Measurements from ENCODE around the gene CEMP1. TPM values are rescaled to one million over a fixed set of nuclear protein-coding genes. Genes with fewer than 3 reads are reported as not detected.

Gene CEMP1
- total RNA-seq, 1 experiment from 2014 or later: not detected

GRCh38 chr16:2499890-2500429 lies 31.2 kb downstream of the CEMP1 start:
- intact Hi-C loops (cut with micrococcal nuclease; ENCODE audit: unreplicated experiment): loop anchor here (2.0 to 10.0 kb wide), 3 partner anchors 158 to 235 kb away; partner anchors contain the start of genes ABCA3 and RNPS1
- ChIA-PET POLR2A (ENCODE audit: low non-redundant PET) (no interaction called here), CTCF (no interaction called here)
- no peaks in the 10 kb centered on the region for H3K9me3 ChIP-seq (ENCODE audit: low read depth, low read length, poor library complexity, severe bottlenecking)
- no peak overlapping the region for H3K27ac ChIP-seq (ENCODE audit: low read depth, low read length, poor library complexity, severe bottlenecking)
- no peak for TF ChIP-seq CTCF (conservative IDR thresholded peaks at IDR 0.05; ENCODE audit: low read depth, low read length)
- TF ChIP-seq EZH2 (IDR thresholded peaks at IDR 0.05; ENCODE audit: borderline replicate concordance, low read depth, low read length, poor library complexity, severe bottlenecking): no peak
- H3K36me3 ChIP-seq (ENCODE audit: insufficient read depth, low read length, poor library complexity, severe bottlenecking): peaks cover 4% of the 10 kb centered on the region
- DNase-seq (ENCODE audit: low spot score): no peak
- H3K27me3 ChIP-seq (replicated peaks; ENCODE audit: insufficient read depth, low read depth, low read length, poor library complexity): no peaks in the 10 kb centered on the region
- H3K4me3 ChIP-seq (ENCODE audit: low read depth, low read length, poor library complexity, severe bottlenecking): no peak overlapping the region
- no TSS peak for BruUV-seq (replicated peaks)
- H3K4me1 ChIP-seq (ENCODE audit: insufficient read depth, low read length, poor library complexity, severe bottlenecking): peaks cover 5% of the 10 kb centered on the region

- no peak overlapping the region for H3K27ac ChIP-seq (ENCODE audit: low read depth, low read length, poor library complexity, severe bottlenecking)
- H3K9me3 ChIP-seq (ENCODE audit: low read depth, low read length, poor library complexity, severe bottlenecking): no peaks in the 10 kb centered on the region
- intact Hi-C loops (cut with micrococcal nuclease; ENCODE audit: unreplicated experiment): no loop called here
- TF ChIP-seq EZH2 (IDR thresholded peaks at IDR 0.05; ENCODE audit: borderline replicate concordance, low read depth, low read length, poor library complexity, severe bottlenecking): no peak
- TF ChIP-seq CTCF (conservative IDR thresholded peaks at IDR 0.05; ENCODE audit: low read depth, low read length): no peak
- peaks cover 5% of the 10 kb centered on the region for H3K4me1 ChIP-seq (ENCODE audit: insufficient read depth, low read length, poor library complexity, severe bottlenecking)
- POLR2A ChIA-PET (ENCODE audit: low non-redundant PET): no interaction called here
- no peak for DNase-seq (ENCODE audit: low spot score)
- BruUV-seq (replicated peaks): no TSS peak
- CTCF ChIA-PET: no interaction called here
- H3K27me3 ChIP-seq (replicated peaks; ENCODE audit: insufficient read depth, low read depth, low read length, poor library complexity): no peaks in the 10 kb centered on the region
- no peak overlapping the region for H3K4me3 ChIP-seq (ENCODE audit: low read depth, low read length, poor library complexity, severe bottlenecking)
- H3K36me3 ChIP-seq (ENCODE audit: insufficient read depth, low read length, poor library complexity, severe bottlenecking): peaks cover 4% of the 10 kb centered on the region
Observed at GRCh38 chr16:2499454-2499853, 31.8 kb downstream of the CEMP1 start.

GRCh38 chr16:2498531-2499253 lies 32.5 kb downstream of the CEMP1 start:
- intact Hi-C loops (cut with micrococcal nuclease; ENCODE audit: unreplicated experiment): no loop called here
- no TSS peak for BruUV-seq (replicated peaks)
- CTCF ChIA-PET: interaction anchor here (0.5 kb wide), 1 partner anchor 69 kb away, joined by 5 read pairs; the partner anchor contains the start of gene CCNF

More at GRCh38 chr16:2498531-2499253, 32.5 kb downstream of the CEMP1 start:
- POLR2A ChIA-PET (ENCODE audit: low non-redundant PET): no interaction called here
- no peaks in the 10 kb centered on the region for H3K9me3 ChIP-seq (ENCODE audit: low read depth, low read length, poor library complexity, severe bottlenecking)
- H3K4me3 ChIP-seq (ENCODE audit: low read depth, low read length, poor library complexity, severe bottlenecking): no peak overlapping the region
- no peak overlapping the region for H3K27ac ChIP-seq (ENCODE audit: low read depth, low read length, poor library complexity, severe bottlenecking)
- no peaks in the 10 kb centered on the region for H3K27me3 ChIP-seq (replicated peaks; ENCODE audit: insufficient read depth, low read depth, low read length, poor library complexity)
- H3K36me3 ChIP-seq (ENCODE audit: insufficient read depth, low read length, poor library complexity, severe bottlenecking): peaks cover 4% of the 10 kb centered on the region
- peaks cover 5% of the 10 kb centered on the region for H3K4me1 ChIP-seq (ENCODE audit: insufficient read depth, low read length, poor library complexity, severe bottlenecking)
- TF ChIP-seq EZH2 (IDR thresholded peaks at IDR 0.05; ENCODE audit: borderline replicate concordance, low read depth, low read length, poor library complexity, severe bottlenecking) (no peak), CTCF (conservative IDR thresholded peaks at IDR 0.05; ENCODE audit: low read depth, low read length) (no peak)
- no peak for DNase-seq (ENCODE audit: low spot score)
